Keratinocyte (primary cell): ENCODE results near the gene CCDC12.

Experiments
- EZH2 ChIP-seq: IDR thresholded peaks from one replicate; pipeline ENCODE4 v1.6.1; 2012; ENCODE audit warnings: inconsistent platforms, mild to moderate bottlenecking, low read length, moderate library complexity
- TF ChIP-seq, protein P1 (sequence below), 3 experiments: IDR thresholded peaks in 1 of 3; conservative IDR thresholded peaks in 1 of 3; optimal IDR thresholded peaks in 1 of 3; 2 replicates in 2 of 3; 3 replicates in 1 of 3; pipeline versions ENCODE3 to v1.5.1; 2011; ENCODE audit warnings: low read length in 3 of 3, mild to moderate bottlenecking in 3 of 3, moderate library complexity in 2 of 3, control low read depth in 1 of 3, inconsistent platforms in 1 of 3; ENCODE audit not compliant: insufficient read depth in 2 of 3; ENCODE audit errors: extremely low read depth in 1 of 3

DNA sequence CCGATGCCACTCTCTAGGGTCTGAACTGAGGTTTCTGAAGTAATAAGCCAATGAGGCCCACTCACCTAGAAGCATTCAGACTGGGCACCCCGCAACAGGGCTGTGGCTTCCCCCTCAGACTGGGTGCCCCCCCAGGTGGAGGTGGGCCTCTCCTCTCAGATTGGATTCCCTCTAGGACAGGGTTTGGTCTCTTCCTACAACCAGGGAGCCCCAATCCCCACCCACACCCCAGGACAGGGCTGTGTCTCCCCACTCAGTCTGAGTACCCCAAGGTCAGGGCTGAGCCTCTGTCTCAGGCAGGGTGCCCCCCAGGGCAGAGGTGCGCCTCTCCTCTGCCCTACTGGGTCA lies 71.4 kb downstream of the CCDC12 start:
- TF ChIP-seq, protein P1, sequence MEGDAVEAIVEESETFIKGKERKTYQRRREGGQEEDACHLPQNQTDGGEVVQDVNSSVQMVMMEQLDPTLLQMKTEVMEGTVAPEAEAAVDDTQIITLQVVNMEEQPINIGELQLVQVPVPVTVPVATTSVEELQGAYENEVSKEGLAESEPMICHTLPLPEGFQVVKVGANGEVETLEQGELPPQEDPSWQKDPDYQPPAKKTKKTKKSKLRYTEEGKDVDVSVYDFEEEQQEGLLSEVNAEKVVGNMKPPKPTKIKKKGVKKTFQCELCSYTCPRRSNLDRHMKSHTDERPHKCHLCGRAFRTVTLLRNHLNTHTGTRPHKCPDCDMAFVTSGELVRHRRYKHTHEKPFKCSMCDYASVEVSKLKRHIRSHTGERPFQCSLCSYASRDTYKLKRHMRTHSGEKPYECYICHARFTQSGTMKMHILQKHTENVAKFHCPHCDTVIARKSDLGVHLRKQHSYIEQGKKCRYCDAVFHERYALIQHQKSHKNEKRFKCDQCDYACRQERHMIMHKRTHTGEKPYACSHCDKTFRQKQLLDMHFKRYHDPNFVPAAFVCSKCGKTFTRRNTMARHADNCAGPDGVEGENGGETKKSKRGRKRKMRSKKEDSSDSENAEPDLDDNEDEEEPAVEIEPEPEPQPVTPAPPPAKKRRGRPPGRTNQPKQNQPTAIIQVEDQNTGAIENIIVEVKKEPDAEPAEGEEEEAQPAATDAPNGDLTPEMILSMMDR (optimal IDR thresholded peaks at IDR 0.05 in 1 of 3, IDR thresholded peaks at IDR 0.05 in 1 of 3, conservative IDR thresholded peaks at IDR 0.05 in 1 of 3; ENCODE audit: extremely low read depth in 1 of 3, insufficient read depth in 2 of 3, low read length in 3 of 3): no peak
- no peak for TF ChIP-seq EZH2
